ENCODE measurements around the gene DDX17.

- TF ChIP-seq CTCF (IDR thresholded peaks at IDR 0.05), result no peak
- no peak for TF ChIP-seq POLR2A (IDR thresholded peaks at IDR 0.05)
Observed at GRCh38 chr22:38443628-38444521, 62.2 kb downstream of the DDX17 start.
